Stimulated activated CD4-positive, alpha-beta T cell treated with anti-CD3 and anti-CD28 coated beads, Interleukin-1b, Interleukin-23, amount 100 ng/mL, for 4 hours (primary cell): ENCODE results near the gene GRIA1.

Experiments
- DNase-seq, 2 donors: peaks; one replicate each; pipeline ENCODE4 v3.0.0-alpha.2; 2020; ENCODE audit warnings: low read depth in 2 of 2

GRIA1 gene

DNA sequence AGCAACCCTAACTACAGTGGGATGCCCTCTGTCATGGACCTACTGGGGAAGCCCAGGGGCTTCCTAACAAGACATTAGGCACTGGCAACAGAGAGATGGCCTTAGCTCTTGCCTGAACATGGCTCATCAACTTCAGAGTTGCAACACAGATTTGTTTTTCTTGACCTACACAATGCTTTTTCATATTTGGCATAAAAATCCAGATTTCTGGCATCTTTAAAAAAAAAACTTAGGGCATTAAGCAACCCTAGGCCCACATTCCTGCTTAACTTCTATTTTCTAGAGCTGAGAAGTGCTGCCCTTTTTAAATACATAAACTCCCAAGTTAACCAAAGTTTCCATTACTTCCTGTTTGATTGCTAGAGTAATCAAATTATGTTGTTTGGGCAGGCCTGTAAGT lies 8.0 kb downstream of the GRIA1 start:
- DNase-seq, result no peak

DNA sequence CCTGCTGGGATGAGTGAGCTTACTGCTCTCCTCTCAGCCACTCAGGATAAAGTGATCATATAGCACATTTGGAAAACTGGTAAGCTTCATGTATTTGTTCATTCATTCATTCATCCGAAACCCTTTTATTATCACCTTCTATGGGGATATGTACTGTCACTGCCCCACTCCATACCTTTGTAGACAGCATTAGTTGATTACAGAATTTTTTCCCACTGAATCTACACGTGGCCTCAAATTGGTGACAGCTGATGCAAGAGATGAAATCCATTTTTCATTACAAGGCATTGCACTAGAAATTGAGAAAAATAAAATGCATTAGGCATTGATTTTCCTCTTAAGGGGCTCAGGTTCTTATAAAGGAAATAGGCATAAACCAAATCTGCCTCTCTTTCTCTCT lies 9.7 kb downstream of the GRIA1 start:
- no peak for DNase-seq

DNA sequence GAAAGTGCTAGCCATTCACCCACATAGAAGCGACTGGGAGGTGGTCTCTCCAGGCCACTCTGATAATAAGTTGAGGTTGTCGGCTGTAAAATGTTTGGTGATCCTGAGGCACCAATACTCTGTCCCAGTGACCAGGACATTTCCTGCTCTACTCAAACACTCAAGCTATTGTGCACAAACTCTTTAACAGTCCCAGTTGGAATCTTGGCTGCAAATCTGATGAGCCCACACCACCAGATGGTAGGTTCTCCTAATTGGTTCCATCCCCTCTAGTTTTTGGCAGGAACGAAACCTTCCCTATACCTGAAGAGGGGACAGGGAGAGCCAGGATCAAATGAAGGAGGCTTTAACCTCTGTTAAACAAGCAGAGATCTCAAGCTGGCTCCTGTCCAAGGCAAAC lies 14.3 kb downstream of the GRIA1 start:
- DNase-seq, result no peak

DNA sequence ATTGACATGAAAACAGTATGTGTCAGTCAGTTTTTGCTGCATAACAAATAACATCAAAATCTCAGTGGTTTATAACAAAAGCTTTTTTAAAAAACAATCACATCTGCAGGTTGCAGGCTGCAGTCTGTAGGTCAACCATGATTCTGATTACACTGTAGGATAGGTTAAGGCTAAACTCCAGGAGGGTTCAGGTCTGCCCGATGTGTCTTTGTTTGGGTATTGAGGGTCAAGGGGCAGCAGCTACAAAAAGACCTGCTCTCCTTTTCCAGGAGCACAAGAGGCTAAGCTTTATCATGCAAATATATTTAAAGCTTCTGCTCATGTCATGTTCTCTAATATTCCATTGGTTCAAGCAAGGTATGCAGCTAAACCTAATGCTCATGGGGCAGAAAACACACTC lies 18.2 kb downstream of the GRIA1 start:
- DNase-seq, result no peak

DNA sequence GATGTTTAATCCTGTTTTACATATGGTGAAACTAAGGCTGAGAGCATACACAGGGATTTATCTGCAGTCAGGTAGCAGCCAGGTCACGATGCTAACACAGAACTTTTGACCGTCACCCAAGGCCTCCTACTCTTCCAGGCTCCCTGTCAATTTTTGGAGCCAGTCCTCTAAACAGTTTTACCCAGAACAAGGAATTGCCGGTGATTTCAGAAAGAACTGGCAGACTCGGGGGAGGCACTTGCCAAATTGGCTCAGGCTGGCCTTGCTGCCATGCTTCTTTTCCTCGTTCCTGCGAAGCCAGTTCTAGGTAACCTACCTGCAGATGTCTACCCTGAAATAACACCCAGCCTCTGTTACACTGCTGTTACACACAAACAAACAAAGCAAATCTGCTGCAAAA lies 21.2 kb downstream of the GRIA1 start:
- DNase-seq, result no peak

DNA sequence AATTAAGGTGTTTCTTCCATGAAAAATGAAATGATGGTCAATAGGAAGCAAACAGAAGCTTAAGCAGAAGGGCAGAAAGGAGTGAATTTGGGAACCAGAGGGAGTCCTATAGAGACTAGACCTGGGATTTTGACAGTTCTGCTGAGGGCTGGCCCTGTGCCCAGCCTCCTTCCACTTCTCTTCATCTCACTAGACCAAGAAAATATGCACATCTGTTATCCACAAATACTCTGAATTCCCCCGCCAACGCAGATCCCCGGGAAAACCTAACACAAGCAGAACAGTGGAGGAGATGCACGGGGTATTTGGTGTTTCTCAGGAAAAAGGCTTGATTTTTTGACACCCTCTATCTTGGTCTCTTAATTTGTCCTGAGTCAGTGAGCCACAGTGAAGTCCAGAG lies 22.7 kb downstream of the GRIA1 start:
- no peak for DNase-seq

DNA sequence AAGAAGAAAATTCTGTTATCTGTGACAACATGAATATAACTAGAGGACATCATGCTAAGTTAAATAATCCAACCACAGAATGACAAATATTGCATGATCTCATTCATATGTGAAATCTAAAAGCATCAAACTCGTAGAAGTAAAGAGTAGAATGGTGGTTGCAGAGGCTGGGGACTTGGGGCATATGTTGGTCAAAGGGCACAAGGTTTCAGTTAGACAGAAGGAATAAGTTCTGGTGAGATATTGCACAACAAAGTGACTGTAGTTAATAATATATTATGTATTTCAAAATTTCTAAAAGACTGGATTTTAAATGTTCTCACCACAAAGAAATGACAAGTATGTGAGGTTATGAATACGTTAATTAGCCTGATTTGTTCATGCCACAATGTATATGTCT lies 24.8 kb downstream of the GRIA1 start:
- DNase-seq, result no peak

DNA sequence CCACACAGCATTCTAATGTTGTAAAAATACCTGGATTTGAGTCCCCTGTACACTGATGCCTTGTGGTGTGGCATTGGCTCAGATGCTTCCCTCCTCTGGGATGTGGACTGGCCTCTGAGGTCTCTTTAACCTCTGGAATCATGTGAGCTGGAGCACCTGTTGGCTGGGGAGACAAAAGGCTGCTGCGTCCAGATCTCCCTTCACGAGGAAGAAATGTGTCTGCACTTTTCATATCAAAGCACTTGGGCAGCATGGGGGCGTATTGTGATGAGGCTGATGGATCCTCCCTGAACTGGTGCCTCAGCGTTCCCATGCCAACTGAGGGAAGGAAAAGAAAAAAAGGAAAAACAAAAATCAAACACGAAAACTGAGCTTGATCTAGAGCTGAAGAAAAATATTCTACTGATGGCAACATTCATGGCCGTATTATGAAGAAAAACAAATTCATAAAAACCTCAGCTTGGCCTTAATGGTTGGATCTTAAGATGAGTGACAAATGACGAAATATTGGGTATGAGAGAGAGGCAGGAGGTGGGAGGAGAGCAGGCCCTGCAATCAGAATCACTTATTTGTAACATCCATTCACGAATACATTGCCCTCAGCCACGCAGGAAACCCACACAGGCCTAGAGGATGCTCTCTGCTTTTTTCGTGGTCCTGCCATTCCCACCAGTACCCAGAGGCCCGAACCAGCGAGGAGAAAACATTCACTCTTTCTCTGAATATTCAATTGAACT lies 26.2 kb downstream of the GRIA1 start:
- no peak for DNase-seq

DNA sequence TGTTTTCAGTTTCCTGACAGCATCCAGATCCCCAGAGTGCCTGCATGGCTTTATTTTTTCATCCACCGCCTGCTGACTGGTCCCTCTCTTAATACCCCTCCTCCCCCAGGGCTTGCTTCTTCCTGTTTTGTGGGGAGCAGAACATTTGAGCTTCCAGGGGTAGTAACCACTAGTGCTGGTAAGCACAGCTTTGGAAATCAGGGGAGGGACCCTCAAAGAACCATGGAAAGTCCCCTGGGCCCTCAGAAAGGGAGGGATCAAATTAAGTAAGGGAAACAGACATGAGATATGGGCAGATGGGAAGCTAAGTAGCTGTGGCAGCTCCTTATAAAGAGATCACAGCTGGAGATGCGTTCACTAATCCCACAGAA lies 26.8 kb downstream of the GRIA1 start:
- DNase-seq, result no peak

DNA sequence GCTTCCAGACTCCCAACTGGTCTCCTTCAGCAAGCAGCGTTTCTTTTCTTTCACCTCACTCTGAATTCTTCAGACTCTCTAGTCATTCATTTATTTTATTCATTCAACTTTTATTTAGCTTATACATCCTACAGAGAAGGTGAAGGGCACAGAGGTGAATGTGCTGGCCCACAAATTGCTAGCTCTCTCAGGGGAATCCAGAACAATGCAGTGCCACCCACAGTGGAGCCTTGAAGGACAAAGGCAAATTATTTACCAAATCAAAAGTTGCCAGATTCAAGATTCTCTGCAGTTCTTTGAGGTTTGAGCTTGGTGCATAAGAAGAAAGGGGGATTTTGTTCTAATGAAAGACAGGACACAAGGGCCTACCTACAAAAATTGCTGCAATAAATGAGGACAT lies 29.7 kb downstream of the GRIA1 start:
- DNase-seq, result no peak

DNA sequence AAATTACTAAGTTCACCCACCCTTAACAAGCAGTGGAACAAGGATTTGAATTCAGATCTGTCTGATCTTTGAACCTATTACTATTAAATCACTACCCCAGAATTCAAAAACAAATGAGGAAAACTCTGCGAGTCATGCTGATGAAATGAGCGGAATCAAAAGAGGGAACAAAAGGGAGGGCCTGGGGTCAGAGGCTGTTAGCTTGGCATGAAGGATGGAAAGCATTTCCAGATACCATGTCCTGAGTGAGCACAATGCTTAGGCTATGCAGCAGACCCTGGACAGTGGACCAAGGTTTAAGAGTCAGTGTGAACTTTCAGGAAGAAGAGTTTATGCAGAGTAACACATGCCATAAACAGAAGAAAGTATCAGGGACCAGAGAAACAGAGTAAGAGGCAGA lies 30.5 kb downstream of the GRIA1 start:
- DNase-seq, result no peak

DNA sequence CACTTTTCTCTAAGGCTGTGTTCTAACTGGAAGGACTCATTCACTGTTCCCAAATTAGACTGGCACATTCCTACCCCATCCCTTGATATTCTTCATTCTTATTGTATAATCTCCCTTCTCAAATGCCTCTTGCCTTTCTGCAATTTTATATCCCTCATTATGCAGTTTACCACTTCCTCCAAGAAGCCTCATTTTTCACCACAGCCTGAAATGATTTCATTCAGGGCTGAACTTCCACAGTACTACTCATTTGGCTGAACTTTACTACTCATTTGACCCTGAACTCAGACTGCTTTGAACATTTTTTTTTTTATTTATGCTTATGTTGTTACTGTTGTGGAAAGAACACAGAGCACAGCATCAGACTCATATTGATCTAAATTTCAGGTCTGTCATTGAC lies 32.7 kb downstream of the GRIA1 start:
- DNase-seq, result no peak

DNA sequence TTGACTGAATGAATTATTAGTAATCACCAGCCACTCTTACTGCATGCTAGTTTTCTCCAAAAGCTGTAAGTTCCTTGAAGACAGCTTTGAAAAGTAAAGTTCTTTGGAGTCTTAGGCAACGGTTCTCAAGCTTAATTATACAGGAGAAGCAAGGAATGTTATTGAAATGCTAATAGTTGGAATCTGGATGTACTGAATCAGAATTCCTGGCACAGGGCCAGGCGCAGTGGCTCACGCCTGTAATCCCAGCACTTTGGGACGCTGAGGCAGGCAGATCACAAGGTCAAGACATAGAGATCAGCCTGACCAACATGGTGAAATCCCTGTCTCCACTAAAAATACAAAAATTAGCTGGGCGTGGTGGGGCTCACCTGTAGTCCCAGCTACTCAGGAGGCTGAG lies 33.4 kb downstream of the GRIA1 start:
- no peak for DNase-seq

DNA sequence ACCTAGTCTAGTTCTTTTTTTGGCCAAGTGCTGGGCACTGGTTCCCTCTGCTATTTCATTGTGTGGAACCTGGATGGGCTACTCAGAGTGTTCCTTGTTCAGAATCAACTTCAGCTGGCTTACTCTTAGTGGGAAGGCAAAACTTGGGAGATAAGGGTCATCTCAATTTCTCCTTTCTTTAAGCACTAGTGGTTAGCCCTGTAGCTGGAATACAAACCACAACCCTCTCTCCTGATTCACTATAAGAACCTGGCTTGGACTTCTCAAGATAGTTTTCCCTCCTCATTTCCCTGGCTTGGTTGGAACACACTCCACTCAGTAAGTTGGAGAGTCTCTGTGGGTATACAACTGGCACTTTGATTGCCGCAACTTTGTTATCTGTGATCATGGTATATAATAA lies 35.1 kb downstream of the GRIA1 start:
- no peak for DNase-seq

DNA sequence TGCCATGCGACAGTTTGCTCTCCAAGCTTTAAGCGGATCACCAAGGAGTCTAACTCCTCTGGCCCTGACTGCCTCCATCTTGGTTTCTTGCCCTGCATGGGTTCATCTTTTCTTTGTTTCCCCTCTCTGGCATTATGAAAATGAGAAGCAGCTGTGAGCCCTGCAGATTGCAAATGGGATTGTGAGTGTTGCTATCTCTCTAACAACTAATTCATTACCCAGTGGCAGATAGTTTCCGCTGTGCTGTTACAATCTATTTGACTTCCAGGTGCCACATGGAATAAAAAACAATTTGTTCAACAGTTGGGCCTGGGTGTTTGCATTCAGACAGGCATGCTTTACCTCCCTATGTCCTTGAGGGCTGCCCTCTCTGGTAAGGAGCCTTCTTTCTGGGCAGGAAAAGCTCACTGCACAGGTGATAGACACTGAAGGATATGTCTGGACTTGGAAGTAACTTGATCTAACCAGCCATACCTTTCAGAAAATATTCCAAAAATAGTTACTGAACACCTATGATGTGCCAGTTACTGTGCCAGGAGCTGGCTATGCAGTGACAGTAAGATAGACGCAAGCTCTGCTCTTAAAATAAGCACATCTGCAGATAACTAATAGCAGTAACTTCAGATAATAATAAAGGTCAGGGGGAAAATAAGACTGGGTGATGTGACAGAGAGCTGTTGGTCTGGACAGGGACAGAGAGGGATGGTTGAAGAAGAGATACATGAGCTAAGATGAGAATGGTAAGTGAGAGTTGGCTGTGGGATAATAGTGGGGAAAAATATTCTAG lies 40.1 kb downstream of the GRIA1 start:
- no peak for DNase-seq

DNA sequence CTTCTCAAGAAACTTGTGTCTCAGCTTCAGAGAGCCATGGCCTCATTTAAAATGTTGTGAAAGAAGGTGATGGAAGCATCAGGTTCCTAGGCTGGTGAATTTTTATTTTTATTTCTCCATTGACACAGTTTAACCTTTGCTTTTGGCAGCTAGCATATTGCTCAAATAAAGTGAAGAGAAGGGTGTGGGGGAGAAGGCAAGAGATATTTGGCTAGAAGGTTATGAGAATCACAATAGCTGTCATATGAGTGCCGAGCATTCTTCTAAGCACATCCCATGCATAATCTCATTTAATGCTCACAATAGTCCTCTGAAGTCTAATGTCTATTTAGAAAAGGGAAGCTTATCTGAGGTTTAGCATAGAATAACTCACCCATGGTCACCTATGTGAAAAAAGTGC lies 43.1 kb downstream of the GRIA1 start:
- DNase-seq, result no peak

DNA sequence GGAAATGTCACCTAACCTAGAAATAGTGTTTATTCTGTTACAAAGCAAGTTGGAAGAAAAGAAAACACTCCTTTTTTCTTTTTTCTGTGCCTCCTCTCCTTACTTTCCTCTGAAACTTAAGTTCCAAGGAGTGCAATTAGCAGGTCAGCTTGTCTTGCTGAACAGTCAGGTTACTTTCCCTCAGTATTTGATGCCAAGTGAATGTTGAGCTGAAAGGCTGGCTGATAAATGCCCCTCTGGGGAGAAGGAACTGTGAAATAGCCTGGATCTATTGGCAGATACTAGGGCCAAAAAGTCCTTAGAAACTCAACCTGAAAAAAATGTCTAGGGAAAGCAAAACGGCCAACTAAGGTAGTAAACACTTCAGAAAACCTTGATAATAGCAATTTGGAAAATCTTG lies 43.6 kb downstream of the GRIA1 start:
- no peak for DNase-seq

DNA sequence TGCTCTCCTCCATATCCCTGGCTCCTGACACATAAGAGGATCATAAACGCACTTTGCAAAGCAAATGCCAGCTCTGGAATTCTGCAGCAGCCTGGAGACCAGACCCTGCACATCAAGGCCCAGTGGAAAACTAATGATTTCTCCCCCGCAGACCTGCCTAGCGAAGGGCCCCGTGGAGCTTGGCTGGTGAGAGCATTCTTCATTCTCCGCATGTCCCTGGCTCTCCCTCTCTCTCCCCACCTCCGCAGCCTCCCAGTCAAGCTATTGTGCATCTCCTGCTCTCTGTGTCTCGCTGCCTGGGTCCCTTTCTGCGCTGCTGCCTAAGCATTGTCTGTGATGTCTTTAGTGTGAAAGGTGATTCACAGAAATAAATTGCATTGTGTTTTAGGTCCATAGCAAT lies 46.7 kb downstream of the GRIA1 start:
- no peak for DNase-seq

DNA sequence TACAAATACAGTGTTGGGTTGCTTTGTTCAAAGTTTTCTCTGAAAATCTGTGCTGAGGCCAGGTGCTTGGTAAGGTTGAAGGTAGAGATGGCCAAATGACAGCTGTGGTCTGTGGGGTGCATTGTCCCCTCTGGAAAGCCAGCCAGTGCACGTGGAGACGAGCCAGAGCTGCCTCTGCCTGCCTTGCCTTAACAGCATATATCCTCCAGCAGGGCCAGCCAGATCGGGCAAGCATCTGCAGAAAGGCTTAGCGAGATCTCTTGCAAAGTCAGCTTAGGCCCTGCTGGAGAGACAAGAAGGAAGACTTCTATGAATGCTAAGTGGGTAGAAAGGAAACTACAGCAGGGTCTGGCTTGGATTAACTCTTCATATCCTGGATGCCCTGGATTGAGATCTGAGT lies 49.5 kb downstream of the GRIA1 start:
- no peak for DNase-seq

DNA sequence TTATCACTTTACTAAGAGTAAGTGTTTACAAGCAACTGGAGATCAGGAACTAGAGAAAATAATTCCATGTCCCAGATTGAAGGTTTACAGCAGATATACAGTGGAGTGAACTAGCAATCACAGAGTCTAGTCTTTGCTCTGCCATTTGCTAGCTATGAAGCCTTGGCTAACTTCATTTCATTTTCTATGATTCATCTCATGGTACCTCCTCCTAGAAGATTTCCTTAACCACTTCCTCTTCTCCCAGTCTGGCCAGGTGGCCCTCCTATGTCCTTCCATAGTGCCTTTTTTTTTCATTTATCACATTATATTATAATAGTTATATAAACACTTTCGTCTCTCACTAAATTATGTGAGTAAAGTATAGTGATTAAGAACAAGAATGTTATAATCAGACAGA lies 52.1 kb downstream of the GRIA1 start:
- no peak for DNase-seq

DNA sequence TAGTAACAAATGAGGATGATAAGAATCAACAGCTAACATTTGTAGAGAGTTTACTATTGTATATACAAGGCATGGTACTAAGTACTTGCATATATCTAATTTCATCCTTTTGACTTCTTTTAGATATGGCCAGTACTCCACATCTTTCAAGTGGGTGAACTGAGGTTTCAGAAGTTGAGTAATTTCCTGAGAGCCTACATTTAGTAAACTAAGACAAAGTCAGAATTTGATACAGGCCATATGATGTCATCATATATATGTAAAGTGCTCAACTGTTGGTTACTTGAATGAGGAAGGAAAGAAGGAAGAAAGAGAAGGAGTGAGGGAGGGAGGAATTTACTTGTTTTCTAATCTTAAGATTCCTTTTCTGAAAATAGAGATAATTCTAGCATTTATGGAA lies 52.8 kb downstream of the GRIA1 start:
- no peak for DNase-seq

DNA sequence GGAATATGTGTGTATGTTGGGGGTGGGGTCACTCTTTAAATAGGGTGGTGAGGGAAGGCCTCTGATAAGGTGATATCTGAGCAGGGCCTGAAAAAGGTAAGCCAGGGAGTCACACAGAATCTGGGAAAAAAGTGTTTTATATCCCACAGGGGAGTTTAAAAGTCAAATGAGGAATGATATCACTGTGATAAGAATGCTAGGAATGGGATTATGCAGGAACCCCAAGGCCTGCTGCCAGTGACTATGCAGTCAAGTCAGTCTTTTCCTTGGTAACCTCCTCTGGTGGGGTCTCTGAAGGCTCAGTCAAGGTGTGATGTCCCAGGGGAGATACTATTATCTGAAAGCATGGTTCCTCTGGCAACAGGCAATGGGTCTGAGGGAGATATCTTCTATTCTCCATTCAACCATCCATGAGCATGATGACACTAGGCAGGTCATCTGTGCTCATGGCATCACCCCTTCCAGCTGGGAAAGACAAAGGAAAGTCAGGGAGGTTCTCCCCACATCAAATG lies 53.5 kb downstream of the GRIA1 start:
- no peak for DNase-seq

DNA sequence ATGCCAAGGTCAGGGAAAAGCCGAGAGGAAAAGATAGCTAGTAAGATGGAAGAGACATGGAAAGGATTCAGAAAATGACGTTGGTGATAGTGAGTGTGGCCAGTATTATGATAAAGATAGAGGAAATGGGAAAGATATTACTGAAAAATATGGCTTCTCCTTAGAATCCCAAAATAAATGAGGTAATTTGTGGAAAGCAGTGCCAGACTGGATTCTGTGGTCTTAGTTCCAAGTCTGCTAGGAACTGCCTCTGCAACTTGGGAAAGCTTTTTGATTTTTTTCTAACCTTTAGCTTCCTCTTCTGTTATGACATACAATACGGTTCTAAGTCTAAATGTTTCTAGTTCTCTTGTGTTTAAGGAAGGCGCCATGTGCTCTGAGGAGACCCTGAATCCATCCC lies 54.2 kb downstream of the GRIA1 start:
- no peak for DNase-seq

DNA sequence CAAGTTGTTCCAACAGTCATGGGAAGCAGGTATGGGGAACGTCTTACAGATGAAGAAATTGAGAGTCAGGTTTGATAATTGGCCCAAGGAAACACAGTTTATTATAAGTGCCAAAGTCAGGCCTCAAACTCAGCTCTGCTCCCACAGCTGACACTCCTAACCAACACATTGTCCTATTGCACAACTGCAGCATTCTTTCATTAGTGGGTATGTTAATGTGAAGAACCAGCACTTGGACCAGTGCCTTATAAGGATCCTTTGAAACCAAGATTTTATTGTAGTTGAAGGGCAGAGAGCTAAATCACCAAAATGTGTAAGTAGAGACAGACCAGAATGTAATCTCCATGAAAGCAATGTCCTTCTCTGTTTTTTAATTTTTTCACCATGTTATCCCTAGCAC lies 56.1 kb downstream of the GRIA1 start:
- no peak for DNase-seq
